ENCODE data around the gene PPM1D.

DNA sequence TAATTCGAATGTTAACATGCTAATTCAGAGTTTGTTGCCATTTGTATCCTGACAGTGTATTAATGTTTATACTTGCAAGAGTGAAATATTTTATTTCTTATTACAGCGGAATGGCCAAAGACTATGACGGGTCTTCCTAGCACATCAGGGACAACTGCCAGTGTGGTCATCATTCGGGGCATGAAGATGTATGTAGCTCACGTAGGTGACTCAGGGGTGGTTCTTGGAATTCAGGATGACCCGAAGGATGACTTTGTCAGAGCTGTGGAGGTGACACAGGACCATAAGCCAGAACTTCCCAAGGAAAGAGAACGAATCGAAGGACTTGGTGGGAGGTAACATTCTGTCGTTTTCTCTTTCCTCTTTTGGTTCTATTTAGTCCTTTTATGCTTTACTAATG lies 23.4 kb downstream of the PPM1D start:
- TF ChIP-seq, protein P1, sequence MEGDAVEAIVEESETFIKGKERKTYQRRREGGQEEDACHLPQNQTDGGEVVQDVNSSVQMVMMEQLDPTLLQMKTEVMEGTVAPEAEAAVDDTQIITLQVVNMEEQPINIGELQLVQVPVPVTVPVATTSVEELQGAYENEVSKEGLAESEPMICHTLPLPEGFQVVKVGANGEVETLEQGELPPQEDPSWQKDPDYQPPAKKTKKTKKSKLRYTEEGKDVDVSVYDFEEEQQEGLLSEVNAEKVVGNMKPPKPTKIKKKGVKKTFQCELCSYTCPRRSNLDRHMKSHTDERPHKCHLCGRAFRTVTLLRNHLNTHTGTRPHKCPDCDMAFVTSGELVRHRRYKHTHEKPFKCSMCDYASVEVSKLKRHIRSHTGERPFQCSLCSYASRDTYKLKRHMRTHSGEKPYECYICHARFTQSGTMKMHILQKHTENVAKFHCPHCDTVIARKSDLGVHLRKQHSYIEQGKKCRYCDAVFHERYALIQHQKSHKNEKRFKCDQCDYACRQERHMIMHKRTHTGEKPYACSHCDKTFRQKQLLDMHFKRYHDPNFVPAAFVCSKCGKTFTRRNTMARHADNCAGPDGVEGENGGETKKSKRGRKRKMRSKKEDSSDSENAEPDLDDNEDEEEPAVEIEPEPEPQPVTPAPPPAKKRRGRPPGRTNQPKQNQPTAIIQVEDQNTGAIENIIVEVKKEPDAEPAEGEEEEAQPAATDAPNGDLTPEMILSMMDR (IDR thresholded peaks at IDR 0.05): no peak
- TF ChIP-seq POLR2A (IDR thresholded peaks at IDR 0.05): no peak
- no peak for TF ChIP-seq EP300 (IDR thresholded peaks at IDR 0.05)
